ENCODE data around the gene REM2.
A peak's percentile ranks its signal among the peaks of the same experiment; 100 is the strongest.
"Not testable (repeated sequence)": the region's sequence is repeated elsewhere in the genome, so short reads cannot be mapped to it uniquely, and the experiment has no call there.

Gene REM2

GRCh38 chr14:22848351-22849164, 34.5 kb upstream of the REM2 start:
- DNase-seq, result no peak

- DNase-seq, result no peak
These were observed 33.7 kb upstream of the REM2 start for GRCh38 chr14:22849212-22849819.

GRCh38 chr14:22850944-22851764, 31.9 kb upstream of the REM2 start:
- DNase-seq, result no peak

GRCh38 chr14:22852178-22852577, 30.8 kb upstream of the REM2 start:
- not testable (repeated sequence) for DNase-seq

- DNase-seq, result no peak
These were observed 30.5 kb upstream of the REM2 start for GRCh38 chr14:22852599-22852939.

DNA sequence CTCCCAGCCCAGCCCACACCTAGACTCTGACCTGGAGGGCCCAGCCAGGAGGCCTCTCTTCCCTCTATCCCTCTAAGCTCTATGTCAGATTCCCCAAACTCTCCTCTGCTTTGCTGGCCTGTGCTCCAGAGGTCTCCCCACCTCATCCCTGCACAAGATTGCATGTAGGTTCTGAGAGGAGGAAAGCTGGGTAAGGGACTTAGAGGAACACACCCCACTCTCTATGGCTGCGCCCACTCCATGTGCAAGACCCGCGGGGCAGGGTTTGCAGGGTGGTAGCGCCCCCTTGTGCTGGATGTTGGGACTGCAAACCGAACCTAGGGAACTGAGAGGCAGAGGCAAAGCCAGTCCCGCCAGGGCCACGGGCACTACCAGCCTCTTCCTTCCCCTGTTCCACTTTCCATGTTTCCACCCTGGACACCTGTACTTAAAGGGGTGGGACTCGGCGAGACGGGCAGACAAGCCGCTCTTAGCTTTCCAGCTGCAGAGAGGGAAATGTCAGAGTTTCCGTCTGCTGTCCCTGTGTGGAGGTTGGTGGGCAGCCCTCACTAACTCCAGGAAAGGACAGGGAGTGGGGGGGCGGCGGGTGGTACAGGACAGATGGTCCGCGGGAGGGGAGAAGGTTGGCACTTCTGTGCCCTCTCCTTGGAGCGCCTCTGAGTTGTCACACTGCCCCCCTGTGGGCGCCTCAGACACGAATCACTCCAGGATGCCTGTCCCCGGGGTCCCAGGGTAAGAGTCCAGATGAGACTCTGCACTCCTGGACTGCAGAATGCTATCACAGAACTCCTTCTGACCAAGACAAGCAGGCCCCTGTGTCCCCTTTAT, 29.9 kb upstream of the REM2 start:
- DNase-seq, result peak; percentile 90

DNA sequence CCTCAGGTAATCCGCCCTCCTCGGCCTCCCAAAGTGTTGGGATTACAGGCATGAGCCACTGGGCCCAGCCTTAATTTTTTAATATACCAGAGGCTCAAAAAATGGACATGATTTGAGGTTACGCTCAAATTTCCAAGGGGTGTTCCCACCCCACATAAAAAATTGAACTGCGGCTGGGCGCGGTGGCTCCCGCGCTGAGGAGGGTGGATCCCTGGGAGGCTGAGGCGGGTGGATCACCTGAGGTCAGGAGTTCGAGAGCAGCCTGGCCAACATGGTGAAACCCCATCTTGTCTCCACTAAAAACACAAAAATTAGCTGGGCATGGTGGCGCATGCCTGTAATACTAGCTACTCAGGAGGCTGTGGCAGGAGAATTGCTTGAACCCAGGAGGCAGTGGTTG, 28.7 kb upstream of the REM2 start:
- not testable (repeated sequence) for DNase-seq

- no peak for DNase-seq
These were observed 27.9 kb upstream of the REM2 start for GRCh38 chr14:22854963-22855724.

DNA sequence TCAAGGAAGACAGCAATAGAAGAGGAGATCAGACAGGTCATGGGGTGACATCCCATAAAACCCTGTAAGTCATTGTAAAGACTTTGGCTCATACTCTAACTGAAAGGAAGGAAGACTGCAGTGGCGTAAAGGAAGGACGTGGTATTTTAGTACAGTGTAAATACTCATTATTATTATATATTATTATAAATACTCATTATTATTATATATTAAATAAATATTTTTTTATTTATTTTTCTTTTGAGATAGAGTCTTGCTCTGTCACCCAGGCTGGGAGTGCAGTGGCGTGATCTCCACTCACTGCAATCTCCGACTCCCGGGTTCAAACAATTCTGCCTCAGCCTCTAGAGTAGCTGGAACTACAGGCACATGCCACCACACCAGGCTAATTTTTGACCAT, 26.6 kb upstream of the REM2 start:
- DNase-seq, result no peak

DNA sequence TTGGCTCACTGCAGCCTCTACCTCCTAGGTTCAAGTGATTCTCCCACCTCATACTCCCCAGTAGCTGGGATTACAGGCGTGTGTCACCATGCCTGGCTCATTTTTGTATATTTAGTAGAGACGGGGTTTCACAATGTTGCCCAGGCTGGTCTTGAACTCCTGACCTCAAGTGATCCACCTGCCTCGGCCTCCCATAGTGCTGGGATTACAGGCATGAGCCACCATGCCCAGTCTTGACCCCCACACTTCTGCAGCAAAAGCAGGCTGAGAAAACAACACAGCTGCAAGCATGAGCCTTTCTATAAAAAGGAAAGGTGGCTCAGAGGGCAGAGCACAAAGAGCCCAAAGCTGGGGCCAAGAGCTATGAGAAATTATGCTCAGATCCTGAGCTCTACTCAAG, 22.6 kb upstream of the REM2 start:
- DNase-seq, result not testable (repeated sequence)

DNA sequence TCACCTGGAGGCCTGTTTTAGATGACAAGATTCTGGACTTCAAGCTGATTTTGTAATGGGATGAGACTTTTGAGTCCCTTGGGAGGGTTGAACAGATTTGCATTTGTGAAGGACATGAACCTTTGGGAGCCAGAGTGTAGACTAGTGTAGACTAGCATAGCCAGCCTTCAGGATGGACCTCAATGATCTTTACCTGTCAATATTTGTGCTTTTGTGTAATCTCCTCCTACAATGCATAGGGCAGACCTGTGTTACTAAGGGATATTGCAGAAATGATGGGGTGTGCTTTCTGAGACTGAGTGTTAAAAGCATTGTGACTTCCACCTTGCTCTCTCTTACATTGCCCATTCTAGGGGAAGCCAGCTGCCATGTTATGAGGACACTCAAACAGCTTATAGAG, 21.4 kb upstream of the REM2 start:
- no peak for DNase-seq

GRCh38 chr14:22864979-22865378, 18.0 kb upstream of the REM2 start:
- DNase-seq, result no peak

GRCh38 chr14:22865424-22866405, 17.3 kb upstream of the REM2 start:
- DNase-seq, result no peak

- DNase-seq, result no peak
These were observed 16.1 kb upstream of the REM2 start for GRCh38 chr14:22866874-22867273.

DNA sequence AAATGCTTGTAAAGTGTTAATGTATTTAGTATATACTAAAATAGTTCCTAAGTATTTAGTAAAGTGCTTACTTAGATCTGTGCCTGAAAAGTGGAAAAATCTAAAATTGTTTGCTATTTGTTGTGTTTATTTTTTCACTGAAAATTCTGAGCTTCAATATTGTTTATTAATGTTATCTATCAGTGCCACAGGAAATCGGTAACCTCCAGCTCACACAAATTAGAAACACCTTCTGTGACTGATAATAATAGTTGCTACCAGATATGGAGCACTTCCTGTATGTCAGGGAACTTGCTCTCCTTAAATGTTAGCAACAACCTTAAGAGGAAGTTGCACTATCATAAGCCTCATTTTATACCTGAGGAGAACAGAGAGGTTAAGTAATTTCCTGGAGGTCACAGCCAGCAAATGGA, 12.2 kb upstream of the REM2 start:
- no peak for DNase-seq

GRCh38 chr14:22871224-22872032, 11.6 kb upstream of the REM2 start, which contains the start of gene LRP10:
TSS of gene LRP10 (plus strand) at chr14:22871740. CDS start at chr14:22872304, 564 bp downstream.
- peak; percentile 89 for DNase-seq

- DNase-seq, result peak; percentile 81
These were observed 10.8 kb upstream of the REM2 start for GRCh38 chr14:22872033-22872832.

- no peak for DNase-seq
These were observed 10.0 kb upstream of the REM2 start for GRCh38 chr14:22872833-22873520.
